CD4-positive, alpha-beta T cell treated with Interleukin-4 for 4 hours (primary cell): ENCODE measurements around the gene FES.

ENCODE experiments used
- DNase-seq: peaks from one replicate; pipeline ENCODE4 v3.0.0-alpha.2; 2020

Gene FES

GRCh38 chr15:90877315-90877714 lies 7.0 kb upstream of the FES start:
- DNase-seq: no peak

DNA sequence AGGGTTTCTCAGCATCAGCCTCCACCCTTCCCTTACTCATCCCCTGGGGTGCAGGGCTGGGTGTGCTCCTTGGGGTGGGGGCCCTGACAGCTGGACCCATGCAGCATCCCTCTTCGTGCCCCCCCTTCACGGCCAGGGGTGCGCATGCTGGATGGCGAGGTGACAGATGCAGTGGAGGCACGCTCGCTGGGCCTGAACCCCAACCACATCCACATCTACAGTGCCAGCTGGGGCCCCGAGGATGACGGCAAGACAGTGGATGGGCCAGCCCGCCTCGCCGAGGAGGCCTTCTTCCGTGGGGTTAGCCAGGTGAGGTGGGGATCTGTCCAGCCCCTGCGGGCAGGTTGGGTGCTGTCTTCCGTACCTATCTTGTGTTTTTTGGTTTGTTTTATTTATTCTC lies 6.3 kb upstream of the FES start:
- DNase-seq: no peak

DNA sequence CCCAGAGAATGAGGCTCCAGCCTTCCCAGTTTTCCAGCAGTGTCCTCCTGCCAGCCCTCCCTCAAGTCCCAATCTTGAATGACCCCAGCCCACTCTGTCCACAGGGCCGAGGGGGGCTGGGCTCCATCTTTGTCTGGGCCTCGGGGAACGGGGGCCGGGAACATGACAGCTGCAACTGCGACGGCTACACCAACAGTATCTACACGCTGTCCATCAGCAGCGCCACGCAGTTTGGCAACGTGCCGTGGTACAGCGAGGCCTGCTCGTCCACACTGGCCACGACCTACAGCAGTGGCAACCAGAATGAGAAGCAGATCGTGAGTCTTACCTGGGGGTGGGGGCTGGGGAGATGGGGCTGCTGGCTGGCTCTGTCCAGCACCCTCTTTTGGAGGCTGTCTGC lies 5.6 kb upstream of the FES start:
- no peak for DNase-seq

DNA sequence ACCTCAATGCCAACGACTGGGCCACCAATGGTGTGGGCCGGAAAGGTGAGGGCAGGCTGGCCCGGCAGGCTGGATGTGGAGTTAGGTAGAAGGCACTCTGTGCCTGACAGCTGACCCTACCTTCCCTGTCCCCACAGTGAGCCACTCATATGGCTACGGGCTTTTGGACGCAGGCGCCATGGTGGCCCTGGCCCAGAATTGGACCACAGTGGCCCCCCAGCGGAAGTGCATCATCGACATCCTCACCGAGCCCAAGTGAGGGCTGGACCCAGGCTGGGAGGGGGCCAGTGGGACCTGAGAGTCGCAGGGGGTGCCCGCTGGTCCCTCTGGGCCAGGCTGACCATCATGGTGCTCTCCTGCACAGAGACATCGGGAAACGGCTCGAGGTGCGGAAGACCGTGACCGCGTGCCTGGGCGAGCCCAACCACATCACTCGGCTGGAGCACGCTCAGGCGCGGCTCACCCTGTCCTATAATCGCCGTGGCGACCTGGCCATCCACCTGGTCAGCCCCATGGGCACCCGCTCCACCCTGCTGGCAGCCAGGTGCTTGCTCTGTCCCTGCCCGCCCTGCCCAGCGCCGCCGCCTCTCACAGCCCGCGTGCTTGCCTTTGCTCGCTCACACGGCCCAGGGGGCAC lies 4.5 kb upstream of the FES start:
- no peak for DNase-seq

DNA sequence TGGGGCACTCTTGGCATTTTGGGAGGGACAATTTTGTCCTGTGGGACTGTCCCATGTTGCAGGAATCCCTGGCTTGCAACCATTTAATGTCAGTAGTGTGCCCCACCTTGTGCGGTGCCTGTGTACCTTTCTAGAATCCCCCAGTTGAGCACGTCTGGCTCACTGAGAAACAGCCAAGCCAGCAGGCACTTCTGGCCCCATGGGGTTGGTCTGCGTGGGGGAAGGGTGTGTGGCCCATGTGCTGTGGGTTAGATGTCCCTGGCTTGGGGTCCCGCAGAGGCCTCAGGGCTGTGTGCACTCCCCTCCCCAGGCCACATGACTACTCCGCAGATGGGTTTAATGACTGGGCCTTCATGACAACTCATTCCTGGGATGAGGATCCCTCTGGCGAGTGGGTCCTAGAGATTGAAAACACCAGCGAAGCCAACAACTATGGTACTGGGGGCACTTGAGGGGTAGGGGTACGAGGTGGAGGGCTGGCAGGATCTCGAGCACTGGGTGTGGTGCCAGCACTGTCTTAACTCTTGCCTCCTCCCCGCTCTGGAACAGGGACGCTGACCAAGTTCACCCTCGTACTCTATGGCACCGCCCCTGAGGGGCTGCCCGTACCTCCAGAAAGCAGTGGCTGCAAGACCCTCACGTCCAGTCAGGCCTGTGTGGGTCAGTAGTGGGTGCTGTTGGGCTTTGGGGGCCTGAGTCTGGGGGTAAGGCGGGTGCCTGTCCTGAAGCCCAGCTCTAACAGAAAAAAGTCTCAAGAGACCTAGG lies 3.7 kb upstream of the FES start:
- no peak for DNase-seq

DNA sequence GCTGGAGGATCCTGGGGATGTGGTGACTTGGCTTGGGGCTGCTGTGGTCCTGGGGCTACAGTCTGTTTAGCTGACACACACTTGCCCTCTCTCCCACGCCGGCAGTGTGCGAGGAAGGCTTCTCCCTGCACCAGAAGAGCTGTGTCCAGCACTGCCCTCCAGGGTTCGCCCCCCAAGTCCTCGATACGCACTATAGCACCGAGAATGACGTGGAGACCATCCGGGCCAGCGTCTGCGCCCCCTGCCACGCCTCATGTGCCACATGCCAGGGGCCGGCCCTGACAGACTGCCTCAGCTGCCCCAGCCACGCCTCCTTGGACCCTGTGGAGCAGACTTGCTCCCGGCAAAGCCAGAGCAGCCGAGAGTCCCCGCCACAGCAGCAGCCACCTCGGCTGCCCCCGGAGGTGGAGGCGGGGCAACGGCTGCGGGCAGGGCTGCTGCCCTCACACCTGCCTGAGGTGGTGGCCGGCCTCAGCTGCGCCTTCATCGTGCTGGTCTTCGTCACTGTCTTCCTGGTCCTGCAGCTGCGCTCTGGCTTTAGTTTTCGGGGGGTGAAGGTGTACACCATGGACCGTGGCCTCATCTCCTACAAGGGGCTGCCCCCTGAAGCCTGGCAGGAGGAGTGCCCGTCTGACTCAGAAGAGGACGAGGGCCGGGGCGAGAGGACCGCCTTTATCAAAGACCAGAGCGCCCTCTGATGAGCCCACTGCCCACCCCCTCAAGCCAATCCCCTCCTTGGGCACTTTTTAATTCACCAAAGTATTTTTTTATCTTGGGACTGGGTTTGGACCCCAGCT lies 2.9 kb upstream of the FES start:
- DNase-seq: no peak

DNA sequence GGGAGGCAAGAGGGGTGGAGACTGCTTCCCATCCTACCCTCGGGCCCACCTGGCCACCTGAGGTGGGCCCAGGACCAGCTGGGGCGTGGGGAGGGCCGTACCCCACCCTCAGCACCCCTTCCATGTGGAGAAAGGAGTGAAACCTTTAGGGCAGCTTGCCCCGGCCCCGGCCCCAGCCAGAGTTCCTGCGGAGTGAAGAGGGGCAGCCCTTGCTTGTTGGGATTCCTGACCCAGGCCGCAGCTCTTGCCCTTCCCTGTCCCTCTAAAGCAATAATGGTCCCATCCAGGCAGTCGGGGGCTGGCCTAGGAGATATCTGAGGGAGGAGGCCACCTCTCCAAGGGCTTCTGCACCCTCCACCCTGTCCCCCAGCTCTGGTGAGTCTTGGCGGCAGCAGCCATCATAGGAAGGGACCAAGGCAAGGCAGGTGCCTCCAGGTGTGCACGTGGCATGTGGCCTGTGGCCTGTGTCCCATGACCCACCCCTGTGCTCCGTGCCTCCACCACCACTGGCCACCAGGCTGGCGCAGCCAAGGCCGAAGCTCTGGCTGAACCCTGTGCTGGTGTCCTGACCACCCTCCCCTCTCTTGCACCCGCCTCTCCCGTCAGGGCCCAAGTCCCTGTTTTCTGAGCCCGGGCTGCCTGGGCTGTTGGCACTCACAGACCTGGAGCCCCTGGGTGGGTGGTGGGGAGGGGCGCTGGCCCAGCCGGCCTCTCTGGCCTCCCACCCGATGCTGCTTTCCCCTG lies 2.2 kb upstream of the FES start:
- no peak for DNase-seq

GRCh38 chr15:90882781-90883525 lies 1.4 kb upstream of the FES start:
- DNase-seq: no peak

- DNase-seq: no peak
Observed at GRCh38 chr15:90883526-90883975, 753 bp upstream of the FES start.

GRCh38 chr15:90884719-90885431 lies 571 bp downstream of the FES start:
- no peak for DNase-seq

GRCh38 chr15:90885432-90886290 lies 1.4 kb downstream of the FES start:
- DNase-seq: peak; percentile 71

DNA sequence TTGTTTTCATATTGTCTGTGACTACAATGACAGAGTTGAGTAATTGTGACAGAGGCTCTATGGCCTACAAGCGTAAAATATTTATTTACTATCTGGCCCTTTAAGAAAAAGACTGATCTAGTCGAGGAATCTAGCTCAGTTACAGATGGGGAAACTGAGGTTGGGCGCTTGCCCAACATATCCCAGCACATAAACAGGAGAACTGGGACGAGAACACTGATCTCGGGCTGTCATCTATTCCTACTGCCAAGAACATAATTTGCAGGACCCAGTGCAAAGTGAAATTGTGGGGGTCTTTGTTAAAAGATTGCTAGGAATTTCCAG lies 1.9 kb downstream of the FES start:
- no peak for DNase-seq

DNA sequence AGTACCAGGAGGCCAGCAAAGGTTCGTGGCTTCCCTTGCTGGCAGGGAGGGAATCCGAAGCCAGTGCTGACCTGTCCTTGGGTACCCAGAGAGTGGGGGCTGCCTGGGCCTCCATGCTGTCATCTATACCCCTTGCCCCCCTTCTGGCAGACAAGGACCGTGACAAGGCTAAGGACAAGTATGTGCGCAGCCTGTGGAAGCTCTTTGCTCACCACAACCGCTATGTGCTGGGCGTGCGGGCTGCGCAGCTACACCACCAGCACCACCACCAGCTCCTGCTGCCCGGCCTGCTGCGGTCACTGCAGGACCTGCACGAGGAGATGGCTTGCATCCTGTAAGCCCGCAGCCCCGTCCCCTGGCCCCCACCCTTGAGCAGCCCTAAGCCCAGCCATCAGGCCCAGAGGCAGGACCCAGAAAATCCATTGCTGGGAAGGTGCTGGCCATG lies 2.8 kb downstream of the FES start:
- no peak for DNase-seq

GRCh38 chr15:90889313-90889730 lies 5.0 kb downstream of the FES start:
- DNase-seq: no peak

DNA sequence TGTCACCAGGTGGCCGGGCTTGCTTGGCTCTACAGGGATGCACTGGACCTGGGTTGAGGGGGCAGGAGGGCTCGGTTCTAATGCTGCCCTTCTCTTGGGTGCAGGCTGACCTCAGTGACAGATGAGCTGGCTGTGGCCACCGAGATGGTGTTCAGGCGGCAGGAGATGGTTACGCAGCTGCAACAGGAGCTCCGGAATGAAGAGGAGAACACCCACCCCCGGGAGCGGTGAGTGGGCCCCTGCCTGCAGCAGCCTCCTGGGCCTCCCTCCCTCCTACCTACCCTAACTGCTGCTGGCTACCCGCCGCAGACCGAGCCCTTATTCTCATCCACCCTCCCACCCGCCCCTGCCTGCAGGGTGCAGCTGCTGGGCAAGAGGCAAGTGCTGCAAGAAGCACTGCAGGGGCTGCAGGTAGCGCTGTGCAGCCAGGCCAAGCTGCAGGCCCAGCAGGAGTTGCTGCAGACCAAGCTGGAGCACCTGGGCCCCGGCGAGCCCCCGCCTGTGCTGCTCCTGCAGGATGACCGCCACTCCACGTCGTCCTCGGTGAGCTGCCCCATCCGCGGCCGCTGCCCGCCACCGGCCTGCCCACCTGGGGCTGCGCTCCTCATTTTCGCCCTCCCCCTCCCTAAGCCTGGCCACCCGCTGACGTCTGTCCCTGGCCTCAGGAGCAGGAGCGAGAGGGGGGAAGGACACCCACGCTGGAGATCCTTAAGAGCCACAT lies 5.6 kb downstream of the FES start:
- no peak for DNase-seq

DNA sequence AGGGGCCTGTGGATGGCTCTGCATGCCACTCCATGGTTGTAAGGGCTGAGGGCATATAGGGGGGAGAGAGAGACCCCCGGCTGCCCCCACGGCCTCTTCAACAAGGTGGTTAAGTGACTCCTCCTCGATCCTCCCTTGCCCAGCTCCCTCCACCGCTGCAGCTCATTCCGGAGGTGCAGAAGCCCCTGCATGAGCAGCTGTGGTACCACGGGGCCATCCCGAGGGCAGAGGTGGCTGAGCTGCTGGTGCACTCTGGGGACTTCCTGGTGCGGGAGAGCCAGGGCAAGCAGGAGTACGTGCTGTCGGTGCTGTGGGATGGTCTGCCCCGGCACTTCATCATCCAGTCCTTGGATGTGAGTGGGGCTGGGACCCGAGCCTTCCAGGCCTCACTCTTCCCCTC lies 6.5 kb downstream of the FES start:
- DNase-seq: no peak

DNA sequence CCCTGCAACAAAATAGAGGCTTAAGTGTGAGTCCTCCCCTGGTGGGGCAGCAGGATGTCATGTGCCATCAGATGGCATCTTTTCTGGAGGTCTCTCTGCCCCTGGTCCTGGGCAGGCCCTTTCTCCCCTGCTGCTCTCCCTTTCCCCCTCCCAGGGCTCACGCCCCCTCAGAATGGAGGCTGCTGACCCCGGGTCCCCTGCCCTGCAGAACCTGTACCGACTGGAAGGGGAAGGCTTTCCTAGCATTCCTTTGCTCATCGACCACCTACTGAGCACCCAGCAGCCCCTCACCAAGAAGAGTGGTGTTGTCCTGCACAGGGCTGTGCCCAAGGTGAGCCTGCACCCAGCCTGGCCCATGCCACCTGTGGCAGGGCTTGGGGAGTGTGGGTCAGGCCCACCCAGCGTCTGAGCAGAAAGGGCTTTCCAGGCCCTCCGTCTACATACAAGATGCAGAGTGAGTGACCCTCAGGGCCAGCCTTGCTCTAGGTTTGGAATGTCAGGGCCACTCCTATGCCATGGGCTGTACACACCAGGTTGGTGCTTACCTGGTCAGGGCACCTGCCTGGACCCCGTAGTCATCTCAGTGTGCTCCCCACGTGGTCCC lies 7.1 kb downstream of the FES start:
- DNase-seq: no peak

DNA sequence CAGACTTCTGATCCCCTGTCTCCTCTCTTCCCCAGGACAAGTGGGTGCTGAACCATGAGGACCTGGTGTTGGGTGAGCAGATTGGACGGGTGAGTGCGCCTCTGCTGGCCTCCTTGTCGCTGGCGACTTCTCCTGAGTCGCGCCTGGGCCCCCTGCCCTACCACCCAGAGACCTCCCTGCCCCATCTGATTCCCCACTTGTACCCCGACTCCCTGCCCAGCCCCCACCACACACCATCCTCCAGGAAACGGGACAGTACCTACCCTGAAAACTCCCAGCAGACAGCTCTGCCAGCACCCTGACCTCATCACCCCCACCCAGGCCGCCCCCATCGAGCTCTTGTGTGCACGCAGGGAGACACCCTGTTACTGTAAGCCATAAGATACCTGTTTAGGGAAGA lies 7.7 kb downstream of the FES start:
- no peak for DNase-seq

GRCh38 chr15:90892498-90893174 lies 8.3 kb downstream of the FES start:
- DNase-seq: no peak
